ENCODE results near the gene FES. TPM values are rescaled to one million over a fixed set of nuclear protein-coding genes. Genes with fewer than 3 reads are reported as not detected.

FES gene
- total and polyA plus RNA-seq, 2 donors (not counting 1 experiment from before 2014, with no cell fraction given): 5.5 to 31.2 TPM

DNA sequence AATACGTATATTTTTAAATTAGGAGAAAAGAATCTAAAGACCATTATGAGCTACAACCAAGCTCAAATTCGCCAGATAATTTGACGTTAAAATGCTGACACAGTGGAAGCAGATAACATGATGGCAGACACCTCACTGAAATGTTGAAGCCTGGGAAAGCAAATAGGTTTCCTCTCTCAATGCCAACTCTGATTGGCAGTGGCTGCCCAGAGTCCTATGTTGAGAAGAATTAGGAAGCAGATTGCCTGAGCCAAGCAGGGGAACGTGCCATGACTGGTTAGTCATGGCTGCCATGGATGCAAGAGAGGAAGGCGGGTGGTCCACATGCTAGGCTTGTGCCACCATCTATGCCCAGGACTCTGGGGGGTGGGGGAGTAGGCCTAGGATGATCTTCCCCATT lies 54.0 kb downstream of the FES start:
- Histone ChIP-seq H3K4me3 (replicated peaks in 1 of 4; ENCODE audit: control extremely low read depth in 1 of 4, insufficient read depth in 1 of 4, low read depth in 3 of 4, low read length in 4 of 4) (no peak overlapping the region), H4K20me1 (ENCODE audit: control insufficient read depth, extremely low read depth, insufficient read depth, low read length) (no peaks in the 10 kb centered on the region), H2AFZ (ENCODE audit: low read length) (no peak overlapping the region), H3K79me2 (ENCODE audit: control insufficient read depth, insufficient read depth, low read length) (peaks cover 17% of the 10 kb centered on the region), H3K4me2 (ENCODE audit: extremely low read depth, insufficient read depth, low read length) (no peak overlapping the region), H3K27ac (ENCODE audit: insufficient read depth, low read length) (no peak overlapping the region), H3K9ac (ENCODE audit: insufficient read depth, low read length) (no peak overlapping the region), H3K9me3 (ENCODE audit: control insufficient read depth, insufficient read depth, low read depth, low read length) (no peaks in the 10 kb centered on the region), H3K27me3 (ENCODE audit: control insufficient read depth, insufficient read depth, low read length) (no peaks in the 10 kb centered on the region), H3K4me1 (ENCODE audit: control insufficient read depth, extremely low read depth, insufficient read depth, low read length) (peaks cover 15% of the 10 kb centered on the region), H3K36me3 (ENCODE audit: control insufficient read depth, insufficient read depth, low read length) (peaks cover 22% of the 10 kb centered on the region)
- TF ChIP-seq EZH2 (IDR thresholded peaks at IDR 0.05; ENCODE audit: low read length, missing control alignments): no peak
- TF ChIP-seq, protein P1, sequence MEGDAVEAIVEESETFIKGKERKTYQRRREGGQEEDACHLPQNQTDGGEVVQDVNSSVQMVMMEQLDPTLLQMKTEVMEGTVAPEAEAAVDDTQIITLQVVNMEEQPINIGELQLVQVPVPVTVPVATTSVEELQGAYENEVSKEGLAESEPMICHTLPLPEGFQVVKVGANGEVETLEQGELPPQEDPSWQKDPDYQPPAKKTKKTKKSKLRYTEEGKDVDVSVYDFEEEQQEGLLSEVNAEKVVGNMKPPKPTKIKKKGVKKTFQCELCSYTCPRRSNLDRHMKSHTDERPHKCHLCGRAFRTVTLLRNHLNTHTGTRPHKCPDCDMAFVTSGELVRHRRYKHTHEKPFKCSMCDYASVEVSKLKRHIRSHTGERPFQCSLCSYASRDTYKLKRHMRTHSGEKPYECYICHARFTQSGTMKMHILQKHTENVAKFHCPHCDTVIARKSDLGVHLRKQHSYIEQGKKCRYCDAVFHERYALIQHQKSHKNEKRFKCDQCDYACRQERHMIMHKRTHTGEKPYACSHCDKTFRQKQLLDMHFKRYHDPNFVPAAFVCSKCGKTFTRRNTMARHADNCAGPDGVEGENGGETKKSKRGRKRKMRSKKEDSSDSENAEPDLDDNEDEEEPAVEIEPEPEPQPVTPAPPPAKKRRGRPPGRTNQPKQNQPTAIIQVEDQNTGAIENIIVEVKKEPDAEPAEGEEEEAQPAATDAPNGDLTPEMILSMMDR (conservative IDR thresholded peaks at IDR 0.05 in 1 of 2, IDR thresholded peaks at IDR 0.05 in 1 of 2; ENCODE audit: low read depth in 1 of 2, low read length in 2 of 2): no peak
- no peak for DNase-seq (ENCODE audit: low read depth in 2 of 2)

DNA sequence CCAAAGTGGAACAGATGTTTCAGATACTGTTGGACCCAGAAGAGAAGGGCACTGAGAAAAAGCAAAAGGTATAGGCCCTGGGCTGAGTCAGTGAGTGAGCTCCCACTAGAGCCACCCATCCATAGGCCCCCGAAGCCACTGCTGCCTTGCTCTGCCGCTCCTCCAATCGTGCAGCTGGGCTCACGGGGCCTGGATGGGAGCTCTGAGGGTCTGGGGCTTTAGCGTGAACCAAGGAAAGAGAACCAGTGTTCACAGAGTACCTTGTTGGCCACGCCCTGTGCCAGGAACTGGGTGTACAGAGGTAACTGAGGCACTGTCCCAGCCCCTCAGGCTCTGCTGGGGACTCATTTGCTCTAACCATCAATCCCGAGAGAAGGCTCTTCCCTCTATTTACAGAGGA lies 55.5 kb downstream of the FES start:
- H3K9ac ChIP-seq (ENCODE audit: insufficient read depth, low read length): no peak overlapping the region
- H3K36me3 ChIP-seq (ENCODE audit: control insufficient read depth, insufficient read depth, low read length): peaks cover 22% of the 10 kb centered on the region

DNA sequence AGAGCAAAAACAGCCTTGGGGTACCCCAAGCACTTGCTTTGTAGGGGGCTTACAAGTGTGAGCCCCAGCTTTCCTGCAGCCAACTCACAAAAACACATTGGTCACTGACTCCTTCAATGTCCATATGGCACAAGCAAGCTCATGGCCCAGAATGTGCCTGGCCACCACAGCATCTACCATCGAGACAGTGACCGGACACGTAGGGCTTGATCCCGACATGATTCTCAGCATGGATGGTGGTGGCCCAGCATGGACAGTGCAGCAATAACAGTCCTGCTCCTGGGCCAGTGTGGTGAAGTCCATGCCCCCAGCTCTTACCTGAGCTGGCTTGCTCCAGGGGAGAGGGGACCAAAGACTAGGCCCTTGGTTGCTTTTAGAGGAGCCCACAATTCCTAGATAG lies 56.7 kb downstream of the FES start:
- H2AFZ ChIP-seq (ENCODE audit: low read length): no peak overlapping the region
- TF ChIP-seq, protein P1 (conservative IDR thresholded peaks at IDR 0.05 in 1 of 2, IDR thresholded peaks at IDR 0.05 in 1 of 2; ENCODE audit: low read depth in 1 of 2, low read length in 2 of 2): no peak
- no peak for TF ChIP-seq EZH2 (IDR thresholded peaks at IDR 0.05; ENCODE audit: low read length, missing control alignments)
- H3K4me3 ChIP-seq (replicated peaks in 1 of 4; ENCODE audit: control extremely low read depth in 1 of 4, insufficient read depth in 1 of 4, low read depth in 3 of 4, low read length in 4 of 4): no peak overlapping the region
- peaks cover 24% of the 10 kb centered on the region for H3K36me3 ChIP-seq (ENCODE audit: control insufficient read depth, insufficient read depth, low read length)
- H3K27ac ChIP-seq (ENCODE audit: insufficient read depth, low read length): no peak overlapping the region
- H3K27me3 ChIP-seq (ENCODE audit: control insufficient read depth, insufficient read depth, low read length): no peaks in the 10 kb centered on the region
- peaks cover 10% of the 10 kb centered on the region for H3K79me2 ChIP-seq (ENCODE audit: control insufficient read depth, insufficient read depth, low read length)
- no peak overlapping the region for H3K9ac ChIP-seq (ENCODE audit: insufficient read depth, low read length)
- no peaks in the 10 kb centered on the region for H3K9me3 ChIP-seq (ENCODE audit: control insufficient read depth, insufficient read depth, low read depth, low read length)
- no peaks in the 10 kb centered on the region for H4K20me1 ChIP-seq (ENCODE audit: control insufficient read depth, extremely low read depth, insufficient read depth, low read length)
- H3K4me1 ChIP-seq (ENCODE audit: control insufficient read depth, extremely low read depth, insufficient read depth, low read length): peaks cover 7% of the 10 kb centered on the region
- no peak for DNase-seq (ENCODE audit: low read depth in 2 of 2)
- H3K4me2 ChIP-seq (ENCODE audit: extremely low read depth, insufficient read depth, low read length): no peak overlapping the region

More for the DNA sequence above, 55.5 kb downstream of the FES start:
- Histone ChIP-seq H3K27me3 (ENCODE audit: control insufficient read depth, insufficient read depth, low read length) (no peaks in the 10 kb centered on the region), H3K79me2 (ENCODE audit: control insufficient read depth, insufficient read depth, low read length) (peaks cover 17% of the 10 kb centered on the region), H3K4me2 (ENCODE audit: extremely low read depth, insufficient read depth, low read length) (no peak overlapping the region), H2AFZ (ENCODE audit: low read length) (no peak overlapping the region), H3K27ac (ENCODE audit: insufficient read depth, low read length) (no peak overlapping the region), H4K20me1 (ENCODE audit: control insufficient read depth, extremely low read depth, insufficient read depth, low read length) (no peaks in the 10 kb centered on the region), H3K9me3 (ENCODE audit: control insufficient read depth, insufficient read depth, low read depth, low read length) (no peaks in the 10 kb centered on the region), H3K4me3 (replicated peaks in 1 of 4; ENCODE audit: control extremely low read depth in 1 of 4, insufficient read depth in 1 of 4, low read depth in 3 of 4, low read length in 4 of 4) (no peak overlapping the region), H3K4me1 (ENCODE audit: control insufficient read depth, extremely low read depth, insufficient read depth, low read length) (peaks cover 9% of the 10 kb centered on the region)
- DNase-seq (ENCODE audit: low read depth in 2 of 2): no peak
- no peak for TF ChIP-seq EZH2 (IDR thresholded peaks at IDR 0.05; ENCODE audit: low read length, missing control alignments)
- TF ChIP-seq, protein P1 (conservative IDR thresholded peaks at IDR 0.05 in 1 of 2, IDR thresholded peaks at IDR 0.05 in 1 of 2; ENCODE audit: low read depth in 1 of 2, low read length in 2 of 2): no peak
